Esophagus squamous epithelium (tissue), 5 donors: ENCODE data around the gene DYNLT3. TPM values are rescaled to one million over a fixed set of nuclear protein-coding genes. Genes with fewer than 3 reads are reported as not detected.

Experiments used
- DNase-seq: peaks from one replicate; lab custom pipeline; 2025; lab: John Stamatoyannopoulos, UW
- H3K27ac ChIP-seq, 4 donors: fragments of 200-600 bp; sonication (generic); one replicate each; pipeline ENCODE4 v1.5.1; 2016 to 2019; ENCODE audit warnings: mild to moderate bottlenecking in 1 of 4
- H3K27me3 ChIP-seq, 4 donors: fragments of 200-600 bp; sonication (generic); 1 replicate in 3 of 4; 2 replicates in 1 of 4; pipeline versions ENCODE4 v1.5.1 to v1.6.0; 2017 to 2021; ENCODE audit warnings: antibody characterized with exemption in 1 of 4
- H3K36me3 ChIP-seq, 3 donors: fragments of 200-600 bp; sonication (generic); one replicate each; pipeline ENCODE4 v1.5.1; 2016 to 2019
- H3K4me1 ChIP-seq, 3 donors: fragments of 200-600 bp; sonication (generic); one replicate each; pipeline ENCODE4 v1.5.1; 2017 to 2019
- H3K4me3 ChIP-seq, 4 donors: fragments of 200-600 bp; sonication (generic); 1 replicate in 3 of 4; 2 replicates in 1 of 4; pipeline ENCODE4 v1.5.1; 2016 to 2019; ENCODE audit warnings: mild to moderate bottlenecking in 2 of 4, moderate library complexity in 1 of 4
- H3K9me3 ChIP-seq, 3 donors: fragments of 200-600 bp; sonication (generic); one replicate each; pipeline ENCODE4 v1.5.1; 2016 to 2019
- POLR2A ChIP-seq, 4 donors: fragments of 450-650 bp; IDR thresholded peaks; one replicate each; pipeline ENCODE4 v1.6.1; 2017; ENCODE audit warnings: antibody characterized with exemption in 4 of 4, mild to moderate bottlenecking in 4 of 4, moderate library complexity in 3 of 4
- WGBS, 2 donors: methylation state at CpG; one replicate each; pipeline ENCODE4 v1.1.5; 2018; 5-methylcytosine and 5-hydroxymethylcytosine counted together
- intact Hi-C: fragments of 100-400 bp; cut with DNase I; formaldehyde crosslinking; loops from one replicate; pipeline ENCODE4 v1.15.0; 2022
- total RNA-seq, 4 donors: library from RNA; depleted of rRNA; stranded (reverse); fragments of >200 nt; gene quantifications; one replicate each; pipeline ENCODE4 v1.1.0, GENCODE V29; 2016
- TF ChIP-seq, protein P1 (sequence below), 6 experiments: fragments of 450-650 bp in 4 of 6; fragments of 200-600 bp in 2 of 6; sonication (generic) in 2 of 6; IDR thresholded peaks; one replicate each; pipeline ENCODE4 v1.5.1; 2016 to 2019; ENCODE audit warnings: antibody characterized with exemption in 6 of 6, mild to moderate bottlenecking in 4 of 6, moderate library complexity in 4 of 6
- donor health status: DM: yes; HTN: yes; CAD: no.

Gene DYNLT3
- total RNA-seq, 4 donors from 2014 or later: 52.2 to 68.9 (median 60.0) TPM

DNA sequence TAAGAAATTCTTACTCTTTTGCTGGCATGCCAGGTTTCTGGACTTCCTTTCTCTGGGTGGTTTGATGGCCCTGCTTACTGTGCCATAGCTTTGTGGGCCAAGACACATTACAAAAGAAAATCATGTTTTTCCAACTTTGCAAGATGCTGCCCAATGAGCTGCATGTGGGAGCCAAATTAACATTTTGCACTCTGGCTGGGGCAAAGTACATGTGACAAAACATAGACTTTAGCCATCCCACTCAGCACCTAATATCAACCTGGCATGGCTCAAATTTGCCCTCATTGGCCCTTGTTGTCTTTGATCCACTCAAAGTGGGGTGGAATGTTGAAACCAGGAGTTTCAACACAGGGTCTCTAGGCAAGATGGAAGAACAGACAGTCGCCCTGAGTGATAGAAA lies 40.0 kb upstream of the DYNLT3 start:
- Histone ChIP-seq H3K4me3 (no peak overlapping the region), H3K27me3 (no peaks in the 10 kb centered on the region), H3K27ac (no peak overlapping the region), H3K4me1 (no peaks in the 10 kb centered on the region), H3K36me3 (no peaks in the 10 kb centered on the region), H3K9me3 (no peaks in the 10 kb centered on the region)
- no peak for DNase-seq
- 25% methylated on average over 1 of the region's 1 CpG; no CpG with 5 or more reads in 1 of the 2 donors for WGBS, 2 donors
- TF ChIP-seq, protein P1, sequence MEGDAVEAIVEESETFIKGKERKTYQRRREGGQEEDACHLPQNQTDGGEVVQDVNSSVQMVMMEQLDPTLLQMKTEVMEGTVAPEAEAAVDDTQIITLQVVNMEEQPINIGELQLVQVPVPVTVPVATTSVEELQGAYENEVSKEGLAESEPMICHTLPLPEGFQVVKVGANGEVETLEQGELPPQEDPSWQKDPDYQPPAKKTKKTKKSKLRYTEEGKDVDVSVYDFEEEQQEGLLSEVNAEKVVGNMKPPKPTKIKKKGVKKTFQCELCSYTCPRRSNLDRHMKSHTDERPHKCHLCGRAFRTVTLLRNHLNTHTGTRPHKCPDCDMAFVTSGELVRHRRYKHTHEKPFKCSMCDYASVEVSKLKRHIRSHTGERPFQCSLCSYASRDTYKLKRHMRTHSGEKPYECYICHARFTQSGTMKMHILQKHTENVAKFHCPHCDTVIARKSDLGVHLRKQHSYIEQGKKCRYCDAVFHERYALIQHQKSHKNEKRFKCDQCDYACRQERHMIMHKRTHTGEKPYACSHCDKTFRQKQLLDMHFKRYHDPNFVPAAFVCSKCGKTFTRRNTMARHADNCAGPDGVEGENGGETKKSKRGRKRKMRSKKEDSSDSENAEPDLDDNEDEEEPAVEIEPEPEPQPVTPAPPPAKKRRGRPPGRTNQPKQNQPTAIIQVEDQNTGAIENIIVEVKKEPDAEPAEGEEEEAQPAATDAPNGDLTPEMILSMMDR (IDR thresholded peaks at IDR 0.05): no peak
- TF ChIP-seq POLR2A (IDR thresholded peaks at IDR 0.05): no peak
- intact Hi-C loops: no loop called here

DNA sequence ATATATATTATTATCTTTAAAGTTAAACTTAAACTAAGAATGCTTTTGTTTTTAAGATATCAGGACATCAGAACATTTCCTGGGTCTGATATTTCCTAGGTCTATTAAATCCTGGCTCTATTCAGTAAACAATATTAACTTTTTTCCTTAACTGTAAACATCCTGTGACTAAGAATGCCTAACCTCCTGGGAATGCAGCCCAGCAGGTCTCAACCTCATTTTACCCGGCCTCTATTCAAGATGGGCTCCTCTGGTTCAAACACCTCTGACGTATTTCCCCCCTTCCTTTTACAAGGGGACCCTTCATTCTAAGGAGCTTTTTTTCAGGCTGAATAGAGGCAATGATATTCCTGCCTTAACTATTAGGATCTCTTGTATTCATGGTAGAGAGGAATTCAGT lies 35.8 kb upstream of the DYNLT3 start:
- intact Hi-C loops: no loop called here
- no peak for DNase-seq
- Histone ChIP-seq H3K4me3 (no peak overlapping the region), H3K27ac (no peak overlapping the region), H3K9me3 (no peaks in the 10 kb centered on the region), H3K36me3 (no peaks in the 10 kb centered on the region), H3K4me1 (no peaks in the 10 kb centered on the region), H3K27me3 (no peaks in the 10 kb centered on the region)
- TF ChIP-seq, protein P1 (IDR thresholded peaks at IDR 0.05): no peak
- no peak for TF ChIP-seq POLR2A (IDR thresholded peaks at IDR 0.05)
- WGBS, 2 donors: 50 to 72% methylated on average over 2 of the region's 2 CpGs

DNA sequence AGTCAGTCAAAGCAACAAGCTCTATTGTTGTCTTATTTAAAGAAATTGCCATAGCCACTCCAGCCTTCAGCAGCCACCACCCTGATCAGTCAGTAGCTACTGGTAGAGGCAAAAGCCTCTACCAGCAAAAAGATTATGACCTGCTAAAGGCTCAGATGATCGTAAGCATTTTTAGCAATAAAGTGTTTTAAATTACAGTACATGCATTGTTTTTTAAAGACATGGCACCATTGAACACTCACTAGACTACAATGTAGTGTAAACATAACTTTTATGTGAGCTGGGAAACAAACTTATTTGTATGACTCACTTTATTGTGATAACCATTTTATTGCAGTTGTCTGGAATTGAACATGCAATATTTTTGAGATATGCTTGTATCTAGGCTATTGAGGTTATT lies 32.3 kb upstream of the DYNLT3 start:
- 78 to 86% methylated on average over 1 of the region's 1 CpG for WGBS, 2 donors
- no peaks in the 10 kb centered on the region for H3K4me1 ChIP-seq
- intact Hi-C loops: no loop called here

DNA sequence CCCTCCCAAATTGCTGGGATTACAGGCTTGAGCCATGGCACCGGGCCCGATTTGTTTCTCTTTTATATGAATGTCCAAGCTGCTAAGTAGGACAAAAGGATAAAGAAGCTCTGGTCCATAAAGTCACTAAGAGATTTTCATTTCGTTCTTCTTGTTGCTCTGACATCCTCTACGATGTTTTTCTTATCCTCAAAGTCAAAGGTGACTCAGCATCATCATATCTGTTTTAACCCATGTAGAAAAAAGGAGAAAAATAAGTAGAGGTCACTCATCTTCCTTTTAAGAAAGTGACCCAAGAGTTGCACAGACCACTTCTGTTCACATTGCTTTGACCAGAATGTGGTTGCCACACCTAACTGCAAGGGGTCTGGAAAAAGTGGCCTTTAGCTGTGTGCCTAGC lies 29.3 kb upstream of the DYNLT3 start:
- H3K9me3 ChIP-seq: no peaks in the 10 kb centered on the region
- intact Hi-C loops: no loop called here
- no peaks in the 10 kb centered on the region for H3K36me3 ChIP-seq
- H3K27me3 ChIP-seq: no peaks in the 10 kb centered on the region
- DNase-seq: no peak
- peaks cover 0 to 5% (median 0%) of the 10 kb centered on the region in 3 donors for H3K4me1 ChIP-seq
- TF ChIP-seq, protein P1 (IDR thresholded peaks at IDR 0.05): no peak
- TF ChIP-seq POLR2A (IDR thresholded peaks at IDR 0.05): no peak
- WGBS, 2 donors: 48 to 100% methylated on average over 1 to 2 of the region's 4 CpGs
- H3K27ac ChIP-seq: no peak overlapping the region
- no peak overlapping the region for H3K4me3 ChIP-seq

More for the DNA sequence above, 32.3 kb upstream of the DYNLT3 start:
- Histone ChIP-seq H3K36me3 (no peaks in the 10 kb centered on the region), H3K27me3 (no peaks in the 10 kb centered on the region), H3K4me3 (no peak overlapping the region), H3K27ac (no peak overlapping the region), H3K9me3 (no peaks in the 10 kb centered on the region)
- DNase-seq: no peak
- TF ChIP-seq, protein P1 (IDR thresholded peaks at IDR 0.05): no peak
- no peak for TF ChIP-seq POLR2A (IDR thresholded peaks at IDR 0.05)

DNA sequence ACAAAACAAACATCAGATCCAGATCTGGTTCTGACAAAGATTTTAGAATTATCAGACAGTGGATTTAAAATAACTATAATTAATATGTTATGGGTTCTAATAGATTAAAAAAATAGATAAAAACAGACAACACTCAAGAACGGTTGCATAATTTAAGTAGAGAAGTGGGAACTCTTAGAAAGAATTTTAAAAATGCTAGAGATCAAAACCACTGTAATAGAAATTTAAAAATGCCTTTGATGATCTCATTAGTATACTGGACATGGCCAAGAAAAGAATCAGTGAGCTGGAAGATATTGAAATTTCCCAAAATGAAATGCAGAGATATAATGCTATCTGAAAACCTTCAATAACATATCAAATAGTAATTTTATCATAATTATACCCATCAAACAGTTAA lies 28.3 kb upstream of the DYNLT3 start:
- intact Hi-C loops: no loop called here
- Histone ChIP-seq H3K27ac (no peak overlapping the region), H3K4me3 (no peak overlapping the region), H3K36me3 (no peaks in the 10 kb centered on the region), H3K9me3 (no peaks in the 10 kb centered on the region), H3K27me3 (no peaks in the 10 kb centered on the region), H3K4me1 (peaks cover 0 to 6% (median 0%) of the 10 kb centered on the region in 3 donors)
- WGBS, 2 donors: 20 to 50% methylated on average over 1 of the region's 1 CpG
- no peak for DNase-seq
- TF ChIP-seq, protein P1 (IDR thresholded peaks at IDR 0.05): no peak
- TF ChIP-seq POLR2A (IDR thresholded peaks at IDR 0.05): no peak
